Caco-2 (cell line): ENCODE results near the gene GNS. TPM values are rescaled to one million over a fixed set of nuclear protein-coding genes. Genes with fewer than 3 reads are reported as not detected.

Source experiments
- BruUV-seq: library from RNA; stranded (reverse); fragments of 400-500 nt; replicated peaks from 2 replicates; lab custom pipeline; 2021; lab: Mats Ljungman, UMichigan
- CTCF ChIA-PET: fragments of 300-600 bp; sonication (Branson Sonifier 250); formaldehyde crosslinking; loops from one replicate; lab custom pipeline; 2022; ENCODE audit warnings: antibody characterized with exemption; lab: Charles Lee
- POLR2A ChIA-PET: fragments of 300-600 bp; sonication (Branson Sonifier 250); formaldehyde crosslinking; loops from one replicate; lab custom pipeline; 2022; ENCODE audit warnings: antibody characterized with exemption; lab: Charles Lee
- DNase-seq, 2 experiments: peaks; one replicate each; pipeline versions ENCODE4 v3.0.0 to v3.0.0-alpha.2; 2020 to 2022
- H3K27me3 ChIP-seq: replicated peaks from 2 replicates; pipeline ENCODE4 v1.6.0; 2011; ENCODE audit warnings: low read length; ENCODE audit not compliant: control insufficient read depth, insufficient read depth
- H3K36me3 ChIP-seq: 2 replicates; pipeline ENCODE4 v1.5.1; 2011; ENCODE audit warnings: low read length; ENCODE audit not compliant: control insufficient read depth, insufficient read depth
- H3K4me1 ChIP-seq: fragments of 250-450 bp; sonication (Bioruptor Pico); 2 replicates; pipeline ENCODE4 v1.5.1; 2020; ENCODE audit warnings: mild to moderate bottlenecking
- H3K4me3 ChIP-seq: 2 replicates; pipeline ENCODE4 v1.5.1; 2011; ENCODE audit warnings: low read depth, mild to moderate bottlenecking, control low read depth, low read length
- H3K9me3 ChIP-seq: fragments of 250-450 bp; sonication (Bioruptor Pico); 2 replicates; pipeline ENCODE4 v1.5.1; 2020; ENCODE audit warnings: mild to moderate bottlenecking, moderate library complexity
- H3K27ac Mint-ChIP-seq: one replicate; pipeline ENCODE4 v1.8.0; 2022; ENCODE audit warnings: mixed read lengths; ENCODE audit not compliant: unreplicated experiment
- H3K27me3 Mint-ChIP-seq: one replicate; pipeline ENCODE4 v1.8.0; 2022; ENCODE audit warnings: mixed read lengths; ENCODE audit not compliant: insufficient read depth, unreplicated experiment
- H3K36me3 Mint-ChIP-seq: one replicate; pipeline ENCODE4 v1.8.0; 2022; ENCODE audit warnings: mild to moderate bottlenecking, mixed read lengths; ENCODE audit not compliant: insufficient read depth, unreplicated experiment
- H3K4me1 Mint-ChIP-seq: one replicate; pipeline ENCODE4 v1.8.0; 2022; ENCODE audit warnings: low read depth, mixed read lengths; ENCODE audit not compliant: unreplicated experiment
- H3K4me3 Mint-ChIP-seq: one replicate; pipeline ENCODE4 v1.8.0; 2022; ENCODE audit warnings: mild to moderate bottlenecking, moderate library complexity, mixed read lengths; ENCODE audit not compliant: unreplicated experiment
- H3K9me3 Mint-ChIP-seq: one replicate; pipeline ENCODE4 v1.8.0; 2022; ENCODE audit warnings: mixed read lengths; ENCODE audit not compliant: unreplicated experiment
- CTCF ChIP-seq, 2 experiments: fragments of 200-600 bp in 1 of 2; IDR thresholded peaks; 1 replicate in 1 of 2; 2 replicates in 1 of 2; pipeline versions ENCODE4 v1.5.1 to v1.8.0; 2011 to 2022; ENCODE audit warnings: antibody characterized with exemption in 1 of 2, control low read depth in 1 of 2, inconsistent platforms in 1 of 2, low read depth in 1 of 2, low read length in 1 of 2, mild to moderate bottlenecking in 1 of 2, moderate library complexity in 1 of 2; ENCODE audit not compliant: insufficient read depth in 1 of 2, severe bottlenecking in 1 of 2, unreplicated experiment in 1 of 2
- intact Hi-C: fragments of 100-400 bp; cut with micrococcal nuclease; formaldehyde crosslinking; loops from one replicate; pipeline ENCODE4 v1.10.0; 2022; ENCODE audit not compliant: unreplicated experiment
- total RNA-seq: library from RNA; stranded (reverse); gene quantifications from 2 replicates; pipeline ENCODE4 v1.2.3, GENCODE V29; 2022

Gene GNS
- total RNA-seq, 1 experiment from 2014 or later: 75.1 TPM

- Mint-ChIP-seq H3K4me3 (no peak overlapping the region), H3K4me1 (peaks cover 15% of the 10 kb centered on the region), H3K9me3 (no peaks in the 10 kb centered on the region), H3K27me3 (no peaks in the 10 kb centered on the region), H3K27ac (no peak overlapping the region), H3K36me3 (no peaks in the 10 kb centered on the region)
- Histone ChIP-seq H3K27me3 (no peaks in the 10 kb centered on the region), H3K4me3 (no peak overlapping the region), H3K9me3 (no peaks in the 10 kb centered on the region), H3K4me1 (peaks cover 15% of the 10 kb centered on the region; the same call in 1 of the 2 replicates), H3K36me3 (no peaks in the 10 kb centered on the region)
- no TSS peak for BruUV-seq
- CTCF ChIA-PET: interaction anchor here (1.5 kb wide), 2 partner anchors 10 to 12 kb away, joined by 3 to 5 read pairs; no protein-coding TSS in a partner anchor
- POLR2A ChIA-PET: no interaction called here
- intact Hi-C loops: no loop called here
- no peak for TF ChIP-seq CTCF (IDR thresholded peaks at IDR 0.05; ENCODE audit: insufficient read depth in 1 of 2, low read depth in 1 of 2, low read length in 1 of 2, severe bottlenecking in 1 of 2, unreplicated experiment in 1 of 2)
- DNase-seq: no peak
These were observed 31.0 kb upstream of the GNS start for GRCh38 chr12:64790166-64790565.

GRCh38 chr12:64785838-64786237 is 26.6 kb upstream of the GNS start:
- intact Hi-C loops: no loop called here
- Mint-ChIP-seq H3K4me1 (no peaks in the 10 kb centered on the region), H3K36me3 (no peaks in the 10 kb centered on the region), H3K27ac (no peak overlapping the region), H3K27me3 (no peaks in the 10 kb centered on the region), H3K9me3 (no peaks in the 10 kb centered on the region), H3K4me3 (no peak overlapping the region)
- no TSS peak for BruUV-seq
- ChIA-PET CTCF (no interaction called here), POLR2A (no interaction called here)
- Histone ChIP-seq H3K36me3 (no peaks in the 10 kb centered on the region), H3K4me3 (no peak overlapping the region), H3K9me3 (no peaks in the 10 kb centered on the region), H3K27me3 (no peaks in the 10 kb centered on the region), H3K4me1 (peaks cover 17% of the 10 kb centered on the region; the same call in 1 of the 2 replicates)
- no peak for TF ChIP-seq CTCF (IDR thresholded peaks at IDR 0.05; ENCODE audit: insufficient read depth in 1 of 2, low read depth in 1 of 2, low read length in 1 of 2, severe bottlenecking in 1 of 2, unreplicated experiment in 1 of 2)
- DNase-seq: no peak

- Mint-ChIP-seq H3K27ac (no peak overlapping the region), H3K4me1 (peaks cover 7% of the 10 kb centered on the region), H3K9me3 (no peaks in the 10 kb centered on the region), H3K27me3 (no peaks in the 10 kb centered on the region), H3K4me3 (peak overlapping the region; percentile 90), H3K36me3 (no peaks in the 10 kb centered on the region)
- Histone ChIP-seq H3K4me3 (peak overlapping the region; percentile 49), H3K4me1 (peaks cover 19% of the 10 kb centered on the region), H3K36me3 (no peaks in the 10 kb centered on the region), H3K9me3 (no peaks in the 10 kb centered on the region), H3K27me3 (no peaks in the 10 kb centered on the region)
- DNase-seq: no peak
- ChIA-PET POLR2A (no interaction called here), CTCF (interaction anchor here (0.7 to 3.3 kb wide), 4 partner anchors 14 to 38 kb away, joined by 3 to 13 read pairs (median 4); no protein-coding TSS in a partner anchor)
- intact Hi-C loops: loop anchor here (5.0 kb wide), 1 partner anchor 40 kb away; no protein-coding TSS in a partner anchor
- no TSS peak for BruUV-seq
- no peak for TF ChIP-seq CTCF (IDR thresholded peaks at IDR 0.05; ENCODE audit: insufficient read depth in 1 of 2, low read depth in 1 of 2, low read length in 1 of 2, severe bottlenecking in 1 of 2, unreplicated experiment in 1 of 2)
These were observed 23.1 kb upstream of the GNS start for GRCh38 chr12:64782191-64782876.
